Stimulated activated CD4-positive, alpha-beta T cell treated with anti-CD3 and anti-CD28 coated beads, Interleukin-12 subunit alpha, Interleukin-12 subunit beta, amount 100 ng/mL, for 4 hours (primary cell): ENCODE data around the gene C4orf50.

Experiments
- DNase-seq: peaks from one replicate; pipeline ENCODE4 v3.0.0-alpha.2; 2020

Gene C4orf50

GRCh38 chr4:5913454-5913853 is 104.8 kb downstream of the C4orf50 start:
- no peak for DNase-seq

DNA sequence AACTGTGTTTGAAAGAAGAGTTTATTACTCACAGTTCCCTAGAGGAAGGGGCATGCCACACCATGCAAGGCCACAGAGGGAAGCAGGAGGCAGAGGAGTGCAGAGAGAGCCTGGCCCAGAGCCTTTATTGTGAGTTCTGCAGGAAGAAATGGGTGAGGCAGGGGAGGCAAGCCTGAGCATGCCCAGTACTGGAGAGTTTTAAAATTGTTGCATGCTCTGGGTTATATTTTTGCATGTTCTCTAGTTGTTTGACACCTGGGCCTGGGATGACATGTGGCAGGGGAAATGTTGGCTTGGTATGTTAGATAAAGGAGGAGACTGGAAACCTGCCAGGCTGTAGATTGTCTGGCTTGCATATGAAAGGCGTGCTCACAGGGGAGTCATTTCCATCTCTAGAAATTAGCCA is 105.6 kb downstream of the C4orf50 start:
- DNase-seq, result no peak

DNA sequence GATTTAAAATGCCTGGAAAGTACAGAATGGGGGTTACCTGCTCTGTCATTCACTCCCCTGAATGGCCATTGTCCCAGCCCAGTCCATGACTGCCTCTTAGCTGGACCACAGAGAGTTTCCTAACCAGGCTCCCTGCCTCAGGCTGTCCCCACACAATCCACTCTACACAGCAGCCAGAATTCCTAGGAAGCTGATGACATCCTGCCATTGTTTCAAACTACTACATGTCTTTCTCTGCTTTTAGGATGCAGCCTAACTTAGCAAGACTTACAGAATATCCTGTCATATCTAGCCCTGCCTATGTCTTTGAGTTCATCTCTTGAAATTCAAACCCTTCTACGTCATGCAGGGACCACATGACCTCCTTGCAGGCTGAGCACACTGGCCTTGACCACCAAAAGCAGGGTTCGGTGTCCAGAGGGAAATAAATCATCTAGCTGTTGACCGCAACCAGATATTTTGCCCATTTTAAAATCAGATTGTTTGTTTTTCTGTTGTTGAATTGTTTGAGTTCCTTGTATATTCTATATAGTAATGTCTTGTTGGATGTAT is 109.3 kb downstream of the C4orf50 start:
- DNase-seq, result no peak

DNA sequence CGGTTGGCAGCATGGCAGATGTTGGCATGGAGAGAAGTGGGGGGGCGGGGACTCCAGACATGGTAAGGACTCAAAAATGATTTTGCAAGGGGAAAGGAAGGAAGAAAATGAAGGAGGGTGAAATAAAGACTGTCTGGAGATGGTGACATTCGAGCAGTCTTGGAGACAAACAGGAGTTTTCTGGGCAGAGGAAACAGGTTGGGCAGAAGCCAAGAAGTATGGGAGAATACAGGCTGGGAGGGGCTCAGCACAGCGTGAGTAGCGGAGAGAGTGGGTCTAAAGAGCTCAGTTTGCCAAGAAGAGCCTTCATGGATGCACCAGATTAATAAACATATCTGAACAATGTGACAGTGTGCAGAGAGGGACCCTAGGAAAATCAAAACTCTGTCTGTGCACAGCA is 112.0 kb downstream of the C4orf50 start:
- DNase-seq, result no peak

DNA sequence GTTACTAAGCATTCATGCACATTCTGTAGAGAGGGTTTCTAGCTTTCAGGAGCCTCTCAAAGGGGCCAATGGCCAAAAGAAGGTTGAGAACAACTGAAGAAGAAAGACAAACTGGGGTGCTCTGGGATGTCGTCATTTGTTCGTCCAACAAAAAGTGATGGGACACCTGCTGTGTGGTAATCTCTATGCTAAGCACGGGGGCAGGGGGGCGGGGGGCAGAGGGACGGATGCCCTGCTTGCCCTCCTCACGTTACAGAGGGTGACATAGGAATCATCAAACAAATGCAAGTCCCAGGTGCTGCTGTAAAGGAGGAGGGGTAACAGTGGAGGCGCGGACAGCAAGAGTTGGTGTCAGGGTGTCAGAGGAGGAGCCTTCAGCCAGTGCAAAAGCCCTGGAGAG is 112.5 kb downstream of the C4orf50 start:
- DNase-seq, result no peak

DNA sequence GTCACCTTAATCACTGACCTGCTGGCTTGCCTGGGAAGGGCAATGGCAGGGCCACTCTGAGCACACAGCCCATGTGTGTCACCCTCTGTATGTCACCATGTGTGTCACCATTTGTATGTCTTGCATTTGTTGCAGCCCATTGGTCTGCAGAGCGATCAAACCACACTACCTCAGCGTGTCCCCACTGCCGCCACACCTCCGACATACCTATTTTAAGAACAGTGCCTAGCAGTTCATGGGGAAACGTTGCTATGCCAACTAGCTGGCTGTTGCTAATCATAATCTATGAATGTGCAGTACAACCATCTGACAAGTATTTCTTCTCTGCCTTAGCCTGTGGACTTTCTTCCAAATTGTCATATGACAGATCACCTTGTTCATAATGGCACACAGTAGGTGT is 117.4 kb downstream of the C4orf50 start:
- DNase-seq, result no peak

GRCh38 chr4:5899881-5900280 is 118.3 kb downstream of the C4orf50 start:
- DNase-seq, result no peak

- no peak for DNase-seq
Measured at GRCh38 chr4:5899396-5899795, 118.8 kb downstream of the C4orf50 start.

GRCh38 chr4:5897674-5898073 is 120.6 kb downstream of the C4orf50 start:
- DNase-seq, result no peak

DNA sequence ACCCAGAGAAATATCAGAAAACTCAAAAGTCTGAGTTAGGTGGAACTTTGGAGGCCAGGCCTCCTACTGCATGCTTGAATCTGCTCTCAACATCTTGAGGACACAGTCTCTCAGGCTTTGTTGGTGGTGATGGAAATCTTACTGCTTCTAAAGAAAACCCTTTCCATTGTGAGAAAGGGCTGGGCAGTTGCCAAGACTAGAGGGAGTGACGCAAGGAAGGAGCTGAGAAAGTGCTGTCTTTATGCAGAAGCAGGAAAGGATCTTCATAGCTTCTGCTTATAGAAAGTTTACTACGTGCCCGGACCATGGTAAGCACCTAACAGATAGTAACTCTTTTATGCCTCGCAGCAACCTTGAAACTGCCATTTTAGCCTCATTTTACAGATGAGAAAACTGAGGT is 122.9 kb downstream of the C4orf50 start:
- DNase-seq, result no peak

GRCh38 chr4:5894266-5894665 is 124.0 kb downstream of the C4orf50 start:
- DNase-seq, result no peak

DNA sequence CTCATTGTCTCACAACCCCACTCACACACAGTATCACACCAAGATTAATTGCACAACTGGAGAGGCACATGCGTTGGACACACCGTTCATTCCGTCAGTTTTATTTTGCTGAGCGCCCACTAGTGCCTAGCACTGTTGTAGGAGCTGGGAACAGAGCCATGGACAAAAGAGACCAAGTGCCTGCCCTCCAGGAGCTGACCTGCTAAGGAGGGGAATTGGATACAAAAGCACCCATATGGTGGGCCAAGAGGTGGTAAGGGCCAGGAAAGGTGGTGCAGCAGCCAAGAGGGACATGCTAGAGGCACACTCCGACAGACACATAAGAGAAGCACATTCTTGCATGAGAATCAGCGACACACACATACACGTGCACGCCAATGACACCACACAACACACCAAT is 124.6 kb downstream of the C4orf50 start:
- no peak for DNase-seq

GRCh38 chr4:5893004-5893580 is 125.1 kb downstream of the C4orf50 start, which contains the start of gene CRMP1:
CRMP1 (minus strand) TSS chr4:5893086; CDS start chr4:5892969, 117 bp downstream.
- no peak for DNase-seq

- no peak for DNase-seq
Measured at GRCh38 chr4:5892323-5893003, 125.8 kb downstream of the C4orf50 start.

DNA sequence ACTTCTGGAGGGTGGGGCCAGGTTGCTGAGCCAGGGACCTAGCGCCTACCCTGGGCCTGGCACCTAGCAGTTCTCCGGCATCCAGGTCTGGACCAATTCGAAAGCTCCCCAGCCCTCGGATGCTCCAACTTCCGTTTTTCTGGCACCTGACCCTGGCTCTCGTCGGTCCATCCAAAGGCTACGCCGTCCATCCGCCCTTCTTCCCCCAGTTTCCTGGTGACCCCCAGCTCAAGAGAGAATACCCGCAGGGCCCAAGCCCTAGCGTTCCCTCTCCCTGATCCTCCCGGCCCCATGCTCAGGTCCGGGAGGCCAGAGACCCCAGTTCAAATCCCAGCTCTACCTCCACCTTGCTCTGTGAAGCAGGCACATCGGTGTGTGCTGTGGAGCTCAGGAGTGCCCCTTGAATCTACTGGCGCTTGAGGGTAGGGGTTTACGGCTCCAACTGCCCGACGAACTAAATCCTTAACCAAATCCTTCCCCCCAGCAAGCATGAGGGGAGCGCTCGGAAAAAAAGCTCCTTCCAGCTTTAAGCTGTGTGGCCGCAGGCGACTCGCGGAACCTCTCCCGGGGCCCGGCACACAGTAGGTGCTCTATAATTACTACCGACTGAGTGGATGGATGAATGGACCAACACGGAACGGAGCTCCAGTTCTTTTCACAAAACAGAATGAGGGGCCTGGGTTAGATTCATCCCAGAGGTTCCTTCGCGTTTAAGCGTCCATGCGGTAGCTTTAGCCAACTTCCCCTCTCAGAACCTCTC is 126.5 kb downstream of the C4orf50 start:
- DNase-seq, result no peak

DNA sequence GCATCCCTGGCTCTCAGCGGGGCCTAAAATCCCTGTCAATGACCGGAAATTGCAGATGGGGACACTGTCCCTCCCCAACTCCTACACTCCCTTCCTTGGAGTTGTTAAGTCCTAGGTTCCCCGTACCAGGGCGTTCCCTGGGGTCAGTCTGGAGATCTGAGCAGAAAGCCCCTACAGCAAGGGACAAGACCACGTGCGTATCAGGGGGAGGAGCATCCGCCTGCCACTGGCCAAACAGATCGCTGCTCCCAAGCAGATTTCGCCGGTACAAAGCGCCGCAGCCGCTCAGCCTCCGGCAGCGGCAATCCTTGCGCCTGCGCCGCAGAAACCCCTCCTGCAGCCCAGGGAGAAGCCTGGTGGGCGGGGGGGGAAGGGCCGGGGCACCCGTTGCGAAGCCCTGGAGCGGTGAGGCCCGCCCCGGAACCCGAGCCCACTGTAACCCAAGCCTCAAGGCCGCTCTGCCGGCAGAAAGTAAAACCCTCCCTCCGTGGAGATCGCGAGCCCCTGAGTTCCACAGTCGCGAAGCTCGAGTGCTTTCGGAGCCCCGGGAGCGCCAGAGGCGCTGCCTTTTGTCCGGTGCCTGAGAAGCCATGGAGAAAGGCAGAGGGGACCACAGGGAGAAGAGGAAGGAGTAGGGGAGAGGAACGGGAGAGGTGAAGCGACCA is 128.0 kb downstream of the C4orf50 start:
- no peak for DNase-seq

GRCh38 chr4:5889002-5889696 is 129.1 kb downstream of the C4orf50 start:
- no peak for DNase-seq

DNA sequence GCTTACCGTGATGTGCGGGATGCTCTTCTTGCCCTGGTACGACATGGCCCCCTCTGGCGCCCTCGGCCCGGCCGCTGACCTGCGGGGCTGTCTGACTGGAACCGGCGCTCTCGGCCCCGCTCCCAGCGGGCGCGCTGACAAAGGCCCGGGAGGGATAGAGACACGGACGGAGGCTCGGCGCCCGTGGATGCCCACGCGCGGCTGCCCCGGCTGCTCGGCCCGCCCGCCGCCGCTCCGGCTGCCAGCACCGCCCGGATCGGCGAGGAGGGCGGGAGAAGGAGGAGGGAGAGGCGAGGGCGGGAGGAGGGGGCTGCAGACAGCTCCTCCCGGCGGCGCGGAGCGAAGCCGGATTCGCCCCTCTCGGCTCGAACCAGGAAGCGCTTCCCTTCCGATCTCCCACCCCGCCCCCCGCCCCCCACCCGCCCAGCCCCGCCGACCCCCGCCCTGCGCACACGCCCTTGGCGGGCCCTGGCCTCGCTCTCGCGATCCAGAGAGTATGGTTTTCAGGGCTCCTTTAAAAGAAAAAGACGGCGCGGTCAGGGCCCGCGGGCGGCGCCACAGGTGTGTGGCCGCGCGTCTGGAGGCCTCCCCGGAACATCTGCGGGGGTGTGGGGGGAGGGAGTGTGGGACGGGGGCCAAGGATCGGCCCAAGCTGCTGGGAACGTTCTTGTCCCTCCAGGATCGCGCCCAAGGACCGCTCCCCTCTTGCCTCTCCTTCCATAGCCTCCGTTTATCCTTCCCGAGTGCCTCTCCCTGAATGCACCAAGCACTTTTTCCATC is 129.8 kb downstream of the C4orf50 start:
- no peak for DNase-seq

- no peak for DNase-seq
Measured at GRCh38 chr4:5887361-5888221, 130.6 kb downstream of the C4orf50 start.

- DNase-seq, result no peak
Measured at GRCh38 chr4:5887011-5887360, 131.2 kb downstream of the C4orf50 start.

DNA sequence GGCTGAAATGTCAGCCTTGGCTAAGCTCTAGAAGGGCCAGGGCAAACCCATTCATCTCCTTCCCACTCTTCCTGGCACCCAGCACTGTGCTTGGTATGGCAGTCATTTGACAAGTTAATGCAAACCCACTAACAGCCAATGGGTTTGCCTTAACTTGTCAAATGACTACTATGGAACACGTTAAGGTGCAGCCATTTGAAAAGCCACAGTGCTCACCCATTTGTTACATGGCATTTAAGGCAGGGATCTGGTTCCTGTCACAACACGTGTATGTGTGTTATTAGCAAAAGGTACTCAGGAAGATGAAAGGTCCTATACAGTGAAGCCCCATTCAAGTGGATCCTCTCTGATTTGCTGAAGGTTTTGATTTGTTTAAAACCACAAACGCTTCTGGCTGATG is 132.5 kb downstream of the C4orf50 start:
- DNase-seq, result no peak
